Activated CD4-positive, CD25-positive, alpha-beta regulatory T cell treated with anti-CD3 and anti-CD28 coated beads, Interleukin-2, amount 50 U/mL, for 72 hours (primary cell): ENCODE measurements around the gene TMEM222.

ENCODE experiments used
- DNase-seq: peaks from one replicate; pipeline ENCODE4 v3.0.0; 2021

Gene TMEM222

GRCh38 chr1:27342778-27343638 lies 21.0 kb downstream of the TMEM222 start:
- peak; percentile 64 for DNase-seq

- no peak for DNase-seq
These were observed 21.7 kb downstream of the TMEM222 start for GRCh38 chr1:27343639-27344025.

- no peak for DNase-seq
These were observed 23.3 kb downstream of the TMEM222 start for GRCh38 chr1:27345272-27345671.

GRCh38 chr1:27346357-27346756 lies 24.4 kb downstream of the TMEM222 start:
- DNase-seq = no peak

- no peak for DNase-seq
These were observed 25.1 kb downstream of the TMEM222 start for GRCh38 chr1:27346991-27347624.

- DNase-seq = no peak
These were observed 27.2 kb downstream of the TMEM222 start for GRCh38 chr1:27348861-27349783.

GRCh38 chr1:27349784-27350662 lies 28.1 kb downstream of the TMEM222 start:
- no peak for DNase-seq

- DNase-seq = no peak
These were observed 28.9 kb downstream of the TMEM222 start for GRCh38 chr1:27350663-27351540.

- no peak for DNase-seq
These were observed 29.7 kb downstream of the TMEM222 start for GRCh38 chr1:27351541-27352107.

- no peak for DNase-seq
These were observed 31.2 kb downstream of the TMEM222 start for GRCh38 chr1:27353166-27353565.

- DNase-seq = no peak
These were observed 31.7 kb downstream of the TMEM222 start for GRCh38 chr1:27353629-27354028.

- DNase-seq = no peak
These were observed 33.7 kb downstream of the TMEM222 start for GRCh38 chr1:27355683-27356082.

- DNase-seq = no peak
These were observed 34.3 kb downstream of the TMEM222 start for GRCh38 chr1:27356277-27356618.

GRCh38 chr1:27356619-27357280 lies 34.8 kb downstream of the TMEM222 start:
- DNase-seq = peak; percentile 44

GRCh38 chr1:27357281-27358037 lies 35.5 kb downstream of the TMEM222 start:
- peak; percentile 84 for DNase-seq

- DNase-seq = no peak
These were observed 36.3 kb downstream of the TMEM222 start for GRCh38 chr1:27358038-27358927.

GRCh38 chr1:27358928-27359313 lies 37.0 kb downstream of the TMEM222 start:
- DNase-seq = no peak

- DNase-seq = no peak
These were observed 37.8 kb downstream of the TMEM222 start for GRCh38 chr1:27359822-27360158.
